ENCODE results near the gene SMARCC1. TPM values are rescaled to one million over a fixed set of nuclear protein-coding genes. Genes with fewer than 3 reads are reported as not detected.

SMARCC1 gene
- total RNA-seq, 1 experiment from 2014 or later = 168 TPM

DNA sequence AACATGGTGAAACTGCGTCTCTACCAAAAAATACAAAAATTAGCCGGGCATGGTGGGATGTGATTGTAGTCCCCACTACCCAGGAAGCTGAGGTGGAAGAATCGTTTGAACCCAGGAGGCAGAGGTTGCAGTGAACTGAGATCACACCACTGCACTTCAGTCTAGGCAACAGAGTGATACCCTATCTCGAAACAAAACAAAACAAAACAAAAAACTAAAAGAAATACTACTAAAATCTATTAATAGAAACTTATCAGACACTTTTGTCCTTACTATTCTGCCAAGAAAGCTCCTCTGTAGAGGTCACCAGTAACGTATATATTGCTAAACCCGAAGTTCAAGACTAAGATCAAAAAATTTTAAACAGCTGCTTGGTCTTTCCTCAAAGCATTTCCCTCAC is 67.1 kb downstream of the SMARCC1 start:
- no peak overlapping the region for H3K4me2 ChIP-seq (ENCODE audit: low read length)
- no peaks in the 10 kb centered on the region for H3K9me3 ChIP-seq (ENCODE audit: control insufficient read depth in 1 of 2, insufficient read depth in 1 of 2, low read depth in 1 of 2, low read length in 2 of 2)
- DNase-seq (ENCODE audit: low read depth, low spot score) (no peak), ATAC-seq (no peak)
- H3K4me1 ChIP-seq (ENCODE audit: control insufficient read depth in 1 of 2, insufficient read depth in 2 of 2, low read length in 2 of 2) = peaks cover 8 to 26% of the 10 kb centered on the region in 2 experiments; a peak in 3 of 4 replicates
- no peak overlapping the region for H3K27ac ChIP-seq (ENCODE audit: low read depth, low read length)
- no peak overlapping the region for H3K4me3 ChIP-seq (replicated peaks in 1 of 2; ENCODE audit: low read depth in 1 of 2, low read length in 2 of 2)
- H4K20me1 ChIP-seq (ENCODE audit: insufficient read depth) = no peaks in the 10 kb centered on the region
- H2AFZ ChIP-seq (ENCODE audit: low read depth, low read length, poor library complexity, severe bottlenecking) = no peak overlapping the region
- H3K36me3 ChIP-seq (ENCODE audit: control insufficient read depth in 1 of 2, insufficient read depth in 2 of 2, low read length in 2 of 2) = peaks cover 13 to 31% of the 10 kb centered on the region in 2 experiments; a peak in 3 of 4 replicates
- TF ChIP-seq CEBPB (IDR thresholded peaks at IDR 0.05; ENCODE audit: low read depth) (no peak), ELF1 (IDR thresholded peaks at IDR 0.05; ENCODE audit: borderline replicate concordance, low read depth) (no peak), EZH2phosphoT487 (IDR thresholded peaks at IDR 0.05; ENCODE audit: borderline replicate concordance) (no peak), CBX3 (IDR thresholded peaks at IDR 0.05; ENCODE audit: low read depth) (no peak), SIN3A (IDR thresholded peaks at IDR 0.05; ENCODE audit: low read depth) (no peak), SRF (IDR thresholded peaks at IDR 0.05; ENCODE audit: low read depth) (no peak), ZNF274 (IDR thresholded peaks at IDR 0.05; ENCODE audit: low read depth, low read length) (no peak), YY1 (IDR thresholded peaks at IDR 0.05; ENCODE audit: extremely low read depth, insufficient replicate concordance, low read depth, low read length) (no peak), JUND (IDR thresholded peaks at IDR 0.05) (no peak), POLR2AphosphoS5 (IDR thresholded peaks at IDR 0.05; ENCODE audit: low read depth, low read length) (no peak), SP1 (IDR thresholded peaks at IDR 0.05; ENCODE audit: low read depth) (no peak), EZH2 (IDR thresholded peaks at IDR 0.05) (no peak)
- TF ChIP-seq, protein P1, sequence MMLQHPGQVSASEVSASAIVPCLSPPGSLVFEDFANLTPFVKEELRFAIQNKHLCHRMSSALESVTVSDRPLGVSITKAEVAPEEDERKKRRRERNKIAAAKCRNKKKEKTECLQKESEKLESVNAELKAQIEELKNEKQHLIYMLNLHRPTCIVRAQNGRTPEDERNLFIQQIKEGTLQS (IDR thresholded peaks at IDR 0.05) = no peak
- TF ChIP-seq, protein P2, sequence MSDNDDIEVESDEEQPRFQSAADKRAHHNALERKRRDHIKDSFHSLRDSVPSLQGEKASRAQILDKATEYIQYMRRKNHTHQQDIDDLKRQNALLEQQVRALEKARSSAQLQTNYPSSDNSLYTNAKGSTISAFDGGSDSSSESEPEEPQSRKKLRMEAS (IDR thresholded peaks at IDR 0.05) = no peak
- TF ChIP-seq, protein P3, sequence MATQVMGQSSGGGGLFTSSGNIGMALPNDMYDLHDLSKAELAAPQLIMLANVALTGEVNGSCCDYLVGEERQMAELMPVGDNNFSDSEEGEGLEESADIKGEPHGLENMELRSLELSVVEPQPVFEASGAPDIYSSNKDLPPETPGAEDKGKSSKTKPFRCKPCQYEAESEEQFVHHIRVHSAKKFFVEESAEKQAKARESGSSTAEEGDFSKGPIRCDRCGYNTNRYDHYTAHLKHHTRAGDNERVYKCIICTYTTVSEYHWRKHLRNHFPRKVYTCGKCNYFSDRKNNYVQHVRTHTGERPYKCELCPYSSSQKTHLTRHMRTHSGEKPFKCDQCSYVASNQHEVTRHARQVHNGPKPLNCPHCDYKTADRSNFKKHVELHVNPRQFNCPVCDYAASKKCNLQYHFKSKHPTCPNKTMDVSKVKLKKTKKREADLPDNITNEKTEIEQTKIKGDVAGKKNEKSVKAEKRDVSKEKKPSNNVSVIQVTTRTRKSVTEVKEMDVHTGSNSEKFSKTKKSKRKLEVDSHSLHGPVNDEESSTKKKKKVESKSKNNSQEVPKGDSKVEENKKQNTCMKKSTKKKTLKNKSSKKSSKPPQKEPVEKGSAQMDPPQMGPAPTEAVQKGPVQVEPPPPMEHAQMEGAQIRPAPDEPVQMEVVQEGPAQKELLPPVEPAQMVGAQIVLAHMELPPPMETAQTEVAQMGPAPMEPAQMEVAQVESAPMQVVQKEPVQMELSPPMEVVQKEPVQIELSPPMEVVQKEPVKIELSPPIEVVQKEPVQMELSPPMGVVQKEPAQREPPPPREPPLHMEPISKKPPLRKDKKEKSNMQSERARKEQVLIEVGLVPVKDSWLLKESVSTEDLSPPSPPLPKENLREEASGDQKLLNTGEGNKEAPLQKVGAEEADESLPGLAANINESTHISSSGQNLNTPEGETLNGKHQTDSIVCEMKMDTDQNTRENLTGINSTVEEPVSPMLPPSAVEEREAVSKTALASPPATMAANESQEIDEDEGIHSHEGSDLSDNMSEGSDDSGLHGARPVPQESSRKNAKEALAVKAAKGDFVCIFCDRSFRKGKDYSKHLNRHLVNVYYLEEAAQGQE (IDR thresholded peaks at IDR 0.05; ENCODE audit: low read depth) = no peak
- H3K27me3 ChIP-seq (ENCODE audit: insufficient read depth, low read length) = no peaks in the 10 kb centered on the region
- H3K9me2 ChIP-seq (ENCODE audit: insufficient read depth) = no peaks in the 10 kb centered on the region
- peaks cover 62% of the 10 kb centered on the region for H3K79me2 ChIP-seq (ENCODE audit: insufficient read depth, low read length)
- ChIA-PET RAD21 (ENCODE audit: low non-redundant PET in 1 of 2, low total read pairs in 2 of 2, uncharacterized antibody in 2 of 2, unreplicated experiment in 2 of 2) (no interaction called here), POLR2A (no interaction called here), CTCF (no interaction called here)
- intact Hi-C loops (cut with micrococcal nuclease) = no loop called here
- BruUV-seq (replicated peaks) = no TSS peak
- no peak overlapping the region for H3K9ac ChIP-seq (ENCODE audit: low read length)
